ENCODE measurements around the gene HUS1B.
"Not testable (repeated sequence)": the region's sequence is repeated elsewhere in the genome, so short reads cannot be mapped to it uniquely, and the experiment has no call there.

HUS1B gene

DNA sequence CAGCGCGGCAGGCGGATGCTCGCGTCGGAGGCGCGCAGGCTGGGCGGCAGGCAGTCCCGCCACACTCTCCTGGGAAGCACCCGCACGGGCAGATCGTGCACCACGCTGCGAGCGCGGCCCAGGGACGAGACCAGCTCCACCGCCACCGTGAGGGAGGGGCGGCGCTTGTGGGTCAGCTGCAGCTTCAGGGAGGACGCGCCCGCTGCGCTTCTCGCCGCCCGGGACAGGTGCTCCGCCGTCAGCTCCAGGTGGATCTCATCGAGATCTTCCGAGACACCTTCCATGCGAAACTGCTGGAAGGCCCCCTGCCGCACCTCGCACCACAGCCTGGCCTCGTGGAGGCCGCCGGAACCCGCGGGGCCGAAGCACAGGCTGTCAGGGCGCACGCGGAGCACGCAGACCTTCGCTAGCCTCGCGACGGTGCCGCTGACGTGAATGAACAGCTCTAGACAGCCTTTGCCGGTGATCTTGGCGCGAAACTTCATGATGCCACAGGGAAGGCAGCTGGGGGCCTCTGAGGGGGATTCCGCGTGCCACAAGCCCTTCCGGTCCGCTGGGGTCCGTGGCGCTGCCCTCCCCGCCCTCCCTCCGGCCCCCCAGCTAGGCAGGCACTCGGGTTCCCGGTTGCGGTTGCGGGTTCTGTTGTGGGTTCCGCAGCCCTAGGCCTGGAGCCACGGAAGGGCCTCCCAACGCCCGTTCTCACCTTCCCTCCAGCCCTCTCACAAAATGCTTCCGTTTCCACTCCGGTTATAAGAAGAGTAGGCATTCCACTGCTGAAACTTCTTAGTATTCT is at the start of gene HUS1B:
TSS of gene HUS1B (minus strand) at position 641 of the 793 bp plus-strand sequence. CDS start at position 485, 156 bp downstream.
- no peak for DNase-seq (ENCODE audit: low spot score)

DNA sequence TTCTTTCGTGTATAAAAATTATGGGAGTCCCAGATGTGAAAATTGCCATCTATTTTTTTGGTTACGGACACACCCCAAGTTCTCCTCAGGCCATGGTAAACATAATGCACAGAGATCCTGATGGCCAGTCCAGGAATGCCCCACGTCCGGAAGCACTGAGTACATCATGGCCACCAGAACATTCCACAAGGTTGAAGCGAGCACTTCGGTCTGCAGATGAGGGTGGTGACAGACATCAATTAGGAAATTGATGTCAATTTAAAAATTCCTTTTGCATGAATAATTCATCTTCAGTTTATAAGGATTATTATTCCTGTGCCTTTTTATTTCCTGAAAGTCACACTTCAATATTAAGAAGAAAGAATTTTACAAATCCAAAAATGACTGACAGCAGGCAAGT is 49.2 kb upstream of the HUS1B start:
- no peak for DNase-seq (ENCODE audit: low spot score)

DNA sequence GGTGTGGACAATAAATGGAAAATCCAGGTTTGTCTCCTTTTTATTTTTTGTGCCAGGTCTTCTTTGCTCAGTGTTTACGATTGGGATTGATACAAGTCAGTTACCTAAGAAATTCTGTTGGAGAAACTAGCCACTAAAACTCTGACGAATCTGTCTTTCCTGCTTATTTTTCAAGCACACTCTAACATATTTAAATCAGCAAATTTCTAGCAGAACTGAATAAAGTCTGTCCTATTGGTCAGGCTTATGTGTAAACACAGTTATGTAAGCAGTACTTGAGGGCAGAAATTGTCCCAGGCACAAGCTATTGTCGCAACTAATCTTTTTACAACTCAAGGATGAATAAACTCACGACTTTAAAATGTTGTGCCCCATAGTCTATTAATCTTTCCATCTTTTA is 48.1 kb upstream of the HUS1B start:
- no peak for DNase-seq (ENCODE audit: low spot score)

- no peak for DNase-seq (ENCODE audit: low spot score)
These were observed 47.1 kb upstream of the HUS1B start for GRCh38 chr6:704046-704445.

GRCh38 chr6:703552-703951 is 46.7 kb upstream of the HUS1B start:
- DNase-seq (ENCODE audit: low spot score), result no peak

DNA sequence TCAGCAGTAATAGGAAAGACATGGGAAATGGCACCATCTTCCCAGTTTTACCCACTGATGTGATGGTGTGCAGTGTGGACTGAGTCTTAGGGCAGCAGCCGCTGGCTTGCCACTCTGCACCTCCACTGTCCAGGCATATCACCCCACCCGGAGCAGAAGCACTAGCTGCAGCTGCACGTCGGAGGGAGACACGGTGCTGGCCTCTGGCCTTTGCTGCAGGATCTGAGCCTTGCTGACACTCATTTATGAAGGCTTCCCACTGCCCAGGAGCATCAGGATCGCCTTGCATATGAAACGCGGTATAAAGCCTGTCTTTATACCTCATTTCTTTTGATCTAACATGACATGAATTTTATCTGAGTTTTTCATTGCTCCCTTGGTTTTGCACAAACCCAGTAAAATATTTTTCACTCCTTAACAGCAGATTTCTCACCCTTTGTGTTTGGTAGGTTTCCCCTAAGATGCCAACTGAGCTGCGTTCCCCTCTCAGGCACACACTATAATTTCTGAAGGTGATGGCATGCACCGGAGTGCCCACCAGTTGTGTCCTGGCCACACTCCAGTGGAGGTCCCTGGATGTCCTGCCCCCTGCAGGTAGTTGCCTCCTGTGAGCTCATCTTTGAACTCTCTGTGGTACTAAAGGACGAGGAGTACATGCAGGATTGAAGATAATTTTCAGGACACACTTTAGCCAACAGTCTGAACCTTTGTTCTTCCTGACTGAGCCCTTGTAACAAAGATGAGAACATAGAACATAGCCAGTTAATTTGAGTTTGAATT is 45.0 kb upstream of the HUS1B start:
- no peak for DNase-seq (ENCODE audit: low spot score)

DNA sequence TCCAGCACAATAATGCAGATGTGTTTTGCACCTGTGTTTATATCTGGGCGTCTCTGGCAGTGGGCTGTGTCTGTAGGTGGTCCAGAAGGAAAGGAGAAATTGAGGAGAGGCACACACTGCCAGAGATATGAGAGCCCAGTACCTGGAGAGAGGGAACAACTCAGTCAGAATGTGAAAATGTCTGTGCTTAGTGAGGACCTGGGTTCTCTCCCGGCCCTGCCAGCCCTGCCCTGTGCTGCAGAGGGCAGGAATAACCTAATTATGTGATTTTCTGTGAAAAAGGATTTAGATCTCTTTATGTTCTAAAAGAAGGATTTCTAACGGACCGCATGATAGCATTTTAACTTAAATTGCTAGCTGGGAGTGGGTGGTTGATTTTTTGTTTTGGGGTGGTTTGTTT is 44.3 kb upstream of the HUS1B start:
- DNase-seq (ENCODE audit: low spot score), result no peak

GRCh38 chr6:700490-700889 is 43.6 kb upstream of the HUS1B start:
- DNase-seq (ENCODE audit: low spot score), result no peak

DNA sequence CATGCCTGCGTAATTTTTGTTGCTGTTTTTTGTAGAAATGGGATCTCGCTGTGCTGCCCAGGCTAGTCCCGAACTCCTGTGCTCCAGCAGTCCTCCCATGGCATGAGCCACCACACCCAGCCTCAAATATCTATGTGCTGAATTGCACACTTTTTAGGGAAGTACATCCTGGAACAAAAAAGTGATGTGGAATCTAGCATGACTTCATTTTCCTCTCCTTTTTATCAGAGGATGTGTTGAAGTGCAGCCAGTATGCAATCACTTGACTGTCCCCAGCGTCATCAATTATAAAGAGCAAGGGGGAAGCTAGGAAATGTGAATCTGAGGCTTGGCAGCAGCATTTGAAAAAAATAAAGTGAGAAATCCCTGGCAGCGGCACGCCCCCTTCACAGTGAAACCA is 42.4 kb upstream of the HUS1B start:
- DNase-seq (ENCODE audit: low spot score), result no peak

GRCh38 chr6:694431-695126 is 37.7 kb upstream of the HUS1B start:
- DNase-seq (ENCODE audit: low spot score), result not testable (repeated sequence)

DNA sequence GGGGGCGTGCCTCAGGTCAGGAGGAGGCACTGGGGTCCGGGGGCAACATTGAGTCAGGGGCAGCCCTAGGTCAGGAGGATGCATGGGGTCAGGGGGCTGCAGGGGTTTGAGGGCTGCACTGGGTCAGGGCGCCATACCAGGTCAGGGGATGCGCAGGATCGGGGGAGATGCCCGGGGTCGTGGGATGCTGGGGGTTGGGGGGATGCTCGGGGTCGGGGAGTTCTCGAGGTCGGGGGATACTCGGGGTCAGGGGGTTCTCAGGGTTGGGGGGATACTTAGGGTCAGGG is 36.8 kb upstream of the HUS1B start:
- DNase-seq (ENCODE audit: low spot score), result no peak

DNA sequence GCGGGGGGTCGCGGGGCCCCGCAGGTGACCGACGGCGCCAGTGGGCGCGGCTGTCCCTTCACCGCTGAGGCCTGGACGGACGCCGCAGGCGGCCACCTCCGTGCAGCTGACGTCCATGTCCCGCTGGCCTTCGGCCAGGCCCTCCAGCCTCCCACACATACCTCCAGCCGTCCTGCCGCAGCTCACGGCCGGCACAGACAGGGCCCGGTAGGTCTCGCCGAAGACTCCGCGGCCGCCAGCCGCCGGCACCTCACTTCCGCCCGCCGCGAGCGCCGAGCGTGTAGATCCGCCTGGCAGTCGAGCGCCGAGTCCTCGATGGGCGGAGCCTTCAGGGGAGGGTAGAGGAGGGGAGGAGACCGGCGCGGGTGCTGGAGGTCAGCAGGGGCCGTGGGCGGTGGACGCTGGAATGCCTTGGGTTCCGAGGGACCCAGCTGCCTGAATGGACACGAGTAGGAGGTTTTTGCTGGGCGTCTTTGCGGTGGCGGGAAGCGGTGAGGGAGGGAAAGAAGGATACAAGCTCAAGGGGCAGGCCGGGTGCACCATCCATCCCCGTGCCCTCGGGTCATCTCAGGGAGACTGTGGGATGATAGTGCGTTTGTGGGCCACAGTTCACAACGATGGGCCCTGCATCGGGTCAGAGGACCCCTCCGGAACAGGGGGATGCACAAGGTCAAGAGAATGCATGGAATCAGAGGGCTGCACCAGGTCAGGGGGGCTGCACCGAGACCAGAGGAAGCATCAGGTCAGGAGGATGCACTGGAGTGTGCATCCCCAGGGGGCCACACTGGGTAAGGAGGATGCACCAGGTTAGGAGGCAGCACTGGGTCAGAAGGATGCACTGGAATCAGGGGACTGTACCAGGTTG is 36.2 kb upstream of the HUS1B start, which contains the start of gene EXOC2:
TSS of gene EXOC2 (minus strand) at position 282 of the 865 bp plus-strand sequence. CDS start 55,321 bp downstream, outside the sequence.
- DNase-seq (ENCODE audit: low spot score), result peak; percentile 86

DNA sequence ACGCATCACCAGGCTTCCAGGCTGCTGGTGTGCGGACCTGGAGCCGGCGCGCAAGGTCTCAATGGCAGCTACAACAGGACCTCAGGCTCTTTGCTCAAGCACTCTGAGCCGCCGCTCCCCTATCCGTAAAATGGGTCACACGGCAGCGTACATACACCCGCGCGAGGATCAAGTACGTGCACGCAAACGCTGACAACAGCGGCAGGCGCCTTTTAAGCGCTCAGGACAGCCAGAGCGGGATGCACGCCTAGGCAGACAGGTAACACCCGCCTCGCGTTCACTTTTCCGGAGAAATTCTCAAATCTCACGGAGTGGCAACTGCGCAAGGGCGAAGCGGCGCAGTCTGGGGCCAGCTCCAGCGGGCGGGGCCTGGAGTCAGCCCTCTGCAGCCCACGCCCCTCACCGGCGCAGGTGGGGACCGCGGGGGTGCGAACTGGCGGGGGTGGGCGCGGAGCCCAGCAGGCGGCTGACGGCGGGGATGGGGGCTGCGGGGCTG is 35.5 kb upstream of the HUS1B start:
- peak; percentile 75 for DNase-seq (ENCODE audit: low spot score)

DNA sequence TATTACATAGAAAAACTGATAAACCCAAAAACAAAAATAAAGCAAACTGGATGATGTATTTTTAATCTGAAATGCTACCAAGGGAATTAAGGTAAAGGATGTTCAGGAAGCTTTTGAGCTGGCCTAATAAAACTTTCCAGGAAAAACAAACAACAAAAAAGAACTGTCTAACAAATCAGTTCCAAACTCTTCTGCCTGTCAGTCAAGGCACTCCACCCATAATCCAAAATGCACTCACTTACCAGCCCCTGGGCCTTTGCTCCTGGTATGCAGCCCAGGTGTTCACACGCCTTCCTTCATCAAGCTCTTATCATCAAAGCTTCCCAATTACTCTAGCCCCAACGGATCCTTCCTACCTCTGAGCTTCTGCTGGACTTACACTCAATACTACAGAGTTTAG is 32.3 kb upstream of the HUS1B start:
- DNase-seq (ENCODE audit: low spot score), result no peak

- DNase-seq (ENCODE audit: low spot score), result no peak
These were observed 29.6 kb upstream of the HUS1B start for GRCh38 chr6:686497-686896.

GRCh38 chr6:684831-685636 is 28.1 kb upstream of the HUS1B start:
- no peak for DNase-seq (ENCODE audit: low spot score)

GRCh38 chr6:683742-684440 is 27.0 kb upstream of the HUS1B start:
- DNase-seq (ENCODE audit: low spot score), result no peak

GRCh38 chr6:680666-681340 is 23.9 kb upstream of the HUS1B start:
- DNase-seq (ENCODE audit: low spot score), result no peak

- DNase-seq (ENCODE audit: low spot score), result no peak
These were observed 23.4 kb upstream of the HUS1B start for GRCh38 chr6:680251-680650.

DNA sequence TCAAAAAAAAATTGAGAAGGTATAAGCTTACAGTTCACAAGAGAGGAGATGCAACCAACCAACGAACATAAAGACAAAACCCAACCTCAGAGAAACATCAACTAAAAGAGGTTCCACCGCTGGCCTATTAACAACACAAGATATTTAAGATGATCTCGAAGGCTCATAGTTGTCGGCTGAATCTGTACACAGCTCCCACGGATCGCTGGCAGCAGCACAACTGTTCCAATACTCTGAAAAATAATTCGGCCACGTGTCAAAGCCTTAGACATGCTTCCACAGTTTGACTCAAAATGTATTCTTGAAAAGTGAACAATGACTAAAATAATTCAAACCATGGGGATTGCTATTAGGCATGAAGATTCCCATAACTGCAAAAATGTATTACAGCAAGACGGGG is 22.4 kb upstream of the HUS1B start:
- DNase-seq (ENCODE audit: low spot score), result no peak
